Esophagus muscularis mucosa (tissue), 4 donors: ENCODE measurements around the gene SPI1.

ENCODE experiments used
- CTCF ChIP-seq, 3 experiments: fragments of 200-600 bp in 2 of 3; fragments of 450-650 bp in 1 of 3; sonication (generic) in 2 of 3; IDR thresholded peaks; one replicate each; pipeline ENCODE4 v1.5.1; 2017 to 2019; ENCODE audit warnings: antibody characterized with exemption in 3 of 3, mild to moderate bottlenecking in 2 of 3, moderate library complexity in 1 of 3
- EP300 ChIP-seq: sonication (generic); formaldehyde crosslinking; IDR thresholded peaks from one replicate; pipeline ENCODE4 v1.6.1; 2017; ENCODE audit warnings: antibody characterized with exemption
- POLR2A ChIP-seq: fragments of 450-650 bp; IDR thresholded peaks from one replicate; pipeline ENCODE4 v1.6.1; 2017; ENCODE audit warnings: antibody characterized with exemption, moderate library complexity, mild to moderate bottlenecking, low read depth
- POLR2AphosphoS5 ChIP-seq, 2 donors: sonication (generic); formaldehyde crosslinking; IDR thresholded peaks; one replicate each; pipeline ENCODE4 v1.6.1; 2017; ENCODE audit warnings: antibody characterized with exemption in 2 of 2

- TF ChIP-seq CTCF (IDR thresholded peaks at IDR 0.05) (no peak), POLR2A (no peak), POLR2AphosphoS5 (IDR thresholded peaks at IDR 0.05) (no peak), EP300 (no peak)
Measured at GRCh38 chr11:47306484-47306844, 71.9 kb downstream of the SPI1 start.
